DND-41 (cell line): ENCODE results near the gene ACOXL.
"Not testable (repeated sequence)": the region's sequence is repeated elsewhere in the genome, so short reads cannot be mapped to it uniquely, and the experiment has no call there.

Experiments
- CTCF ChIP-seq: IDR thresholded peaks from 2 replicates; pipeline ENCODE4 v1.5.1; 2012; ENCODE audit warnings: borderline replicate concordance, low read length, moderate library complexity, mild to moderate bottlenecking; ENCODE audit not compliant: poor library complexity, severe bottlenecking; ENCODE audit errors: extremely low read depth
- EZH2 ChIP-seq: IDR thresholded peaks from 3 replicates; pipeline ENCODE4 v1.6.1; 2012; ENCODE audit warnings: borderline replicate concordance, low read depth, mild to moderate bottlenecking, moderate library complexity, low read length, inconsistent platforms; ENCODE audit not compliant: severe bottlenecking

DNA sequence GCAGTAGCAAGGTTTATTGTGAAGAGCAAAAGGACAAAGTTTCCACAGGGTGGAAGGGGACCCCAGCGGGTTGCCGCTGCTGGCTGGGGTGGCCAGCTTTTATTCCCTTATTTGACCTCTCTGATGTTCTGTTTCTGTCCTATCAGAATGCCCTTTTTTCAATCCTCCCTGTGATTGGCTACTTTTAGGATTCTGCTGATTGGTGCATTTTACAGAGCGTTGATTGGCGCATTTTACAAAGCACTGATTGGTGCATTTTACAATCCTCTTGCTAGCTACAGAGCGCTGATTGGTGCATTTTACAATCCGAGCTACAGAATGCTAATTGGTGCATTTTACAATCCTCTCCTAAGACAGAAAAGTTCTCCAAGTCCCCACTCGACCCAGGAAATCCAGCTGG lies 123.5 kb downstream of the ACOXL start:
- not testable (repeated sequence) for TF ChIP-seq CTCF, EZH2
